SK-N-SH (cell line): ENCODE data around the gene ABLIM2.

Experiments
- CTCF ChIP-seq: fragments of 200-600 bp; sonication (generic); IDR thresholded peaks from 2 replicates; pipeline ENCODE4 v1.6.1; 2017; ENCODE audit warnings: antibody characterized with exemption, mild to moderate bottlenecking, moderate library complexity
- EP300 ChIP-seq, 2 experiments: IDR thresholded peaks; 2 replicates each; pipeline versions ENCODE4 v1.4.0 to v1.6.1; 2012; ENCODE audit warnings: borderline replicate concordance in 1 of 2, low read depth in 1 of 2, low read length in 1 of 2
- FOXJ3 ChIP-seq: sonication (generic); formaldehyde crosslinking; IDR thresholded peaks from 2 replicates; pipeline ENCODE4 v1.5.1; 2020; ENCODE audit warnings: mild to moderate bottlenecking, missing genetic modification reagents
- GATA2 ChIP-seq: sonication (generic); formaldehyde crosslinking; IDR thresholded peaks from 2 replicates; pipeline ENCODE4 v1.5.0; 2020; ENCODE audit warnings: mild to moderate bottlenecking, missing genetic modification reagents
- MAX ChIP-seq: IDR thresholded peaks from 2 replicates; pipeline ENCODE4 v1.4.0; 2012; ENCODE audit warnings: low read depth
- NFIC ChIP-seq: IDR thresholded peaks from 2 replicates; pipeline ENCODE4 v1.4.0; 2012; ENCODE audit warnings: borderline replicate concordance
- POLR2AphosphoS5 ChIP-seq: IDR thresholded peaks from 2 replicates; pipeline ENCODE4 v1.6.1; 2012; ENCODE audit warnings: low read depth, low read length
- REST ChIP-seq: IDR thresholded peaks from 2 replicates; pipeline ENCODE4 v1.6.1; 2012; ENCODE audit warnings: mild to moderate bottlenecking, low read depth, low read length, moderate library complexity
- RFX5 ChIP-seq: IDR thresholded peaks from 2 replicates; pipeline ENCODE4 v1.6.1; 2012; ENCODE audit warnings: mild to moderate bottlenecking, improper control_type of control experiment, low read length
- SMC3 ChIP-seq: IDR thresholded peaks from 2 replicates; pipeline ENCODE4 v1.6.1; 2012; ENCODE audit warnings: low read depth, low read length, improper control_type of control experiment
- TAF1 ChIP-seq: IDR thresholded peaks from 2 replicates; pipeline ENCODE4 v1.6.1; 2012; ENCODE audit warnings: low read depth, mild to moderate bottlenecking, low read length, moderate library complexity, borderline replicate concordance
- TEAD4 ChIP-seq: IDR thresholded peaks from 2 replicates; pipeline ENCODE4 v1.4.0; 2012; ENCODE audit warnings: mild to moderate bottlenecking, borderline replicate concordance; ENCODE audit not compliant: insufficient read depth
- USF1 ChIP-seq: IDR thresholded peaks from 2 replicates; pipeline ENCODE4 v1.4.0; 2012; ENCODE audit warnings: low read depth, borderline replicate concordance
- ZBTB33 ChIP-seq: IDR thresholded peaks from 2 replicates; pipeline ENCODE4 v1.4.0; 2012; ENCODE audit warnings: low read depth, borderline replicate concordance

GRCh38 chr4:7959078-7959477 lies 199.5 kb downstream of the ABLIM2 start:
- TF ChIP-seq CTCF: no peak
- TF ChIP-seq SMC3: no peak
- no peak for TF ChIP-seq NFIC
- TF ChIP-seq GATA2: no peak
- no peak for TF ChIP-seq REST
- TF ChIP-seq TEAD4: no peak
- no peak for TF ChIP-seq TAF1
- no peak for TF ChIP-seq RFX5
- no peak for TF ChIP-seq FOXJ3 (CRISPR knock-in tag)
- TF ChIP-seq USF1: no peak
- TF ChIP-seq POLR2AphosphoS5: no peak
- TF ChIP-seq EP300 (IDR thresholded peaks at IDR 0.05; ENCODE audit: borderline replicate concordance in 1 of 2, low read depth in 1 of 2, low read length in 1 of 2): no peak
- TF ChIP-seq MAX: no peak
- no peak for TF ChIP-seq ZBTB33
